ENCODE results near the gene CRLF1.
"Not testable (repeated sequence)": the region's sequence is repeated elsewhere in the genome, so short reads cannot be mapped to it uniquely, and the experiment has no call there.

The CRLF1 gene

DNA sequence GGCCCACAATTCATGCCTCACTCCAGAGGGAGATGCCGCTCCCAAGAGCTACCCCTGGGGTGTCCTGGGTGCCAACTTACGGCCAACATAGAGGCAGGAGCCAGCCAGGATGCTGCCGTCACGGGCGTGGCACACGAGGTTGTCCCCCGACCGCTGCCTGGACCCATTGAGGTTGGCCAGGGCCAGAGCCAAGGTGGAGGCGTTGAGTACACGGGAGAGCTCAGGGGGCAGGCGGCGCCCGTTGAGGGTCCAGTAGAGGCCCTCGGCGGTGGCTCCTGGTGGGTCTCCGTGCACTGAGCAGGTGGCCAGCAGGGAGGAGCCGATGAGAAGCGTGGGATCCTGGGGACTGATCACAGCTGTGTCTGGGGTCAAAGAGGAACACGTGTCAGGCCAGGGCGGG lies 7.1 kb downstream of the CRLF1 start:
- no peak overlapping the region for H3K9ac ChIP-seq (ENCODE audit: insufficient read length)
- H3K4me3 ChIP-seq, result no peak overlapping the region
- TF ChIP-seq EZH2 (IDR thresholded peaks at IDR 0.05) (no peak), FOXP2 (optimal IDR thresholded peaks at IDR 0.05; ENCODE audit: control extremely low read depth, extremely low read length, insufficient read depth) (no peak), POLR2AphosphoS5 (IDR thresholded peaks at IDR 0.05; ENCODE audit: borderline replicate concordance, low read depth, low read length) (no peak)
- no peaks in the 10 kb centered on the region for H3K9me3 ChIP-seq (ENCODE audit: low read depth, low read length)
- H3K36me3 ChIP-seq (ENCODE audit: insufficient read depth, low read length), result no peaks in the 10 kb centered on the region; the same call in 1 of the 2 replicates
- DNase-seq (ENCODE audit: low read depth, low spot score), result no peak
- no peak overlapping the region for H3K27ac ChIP-seq

DNA sequence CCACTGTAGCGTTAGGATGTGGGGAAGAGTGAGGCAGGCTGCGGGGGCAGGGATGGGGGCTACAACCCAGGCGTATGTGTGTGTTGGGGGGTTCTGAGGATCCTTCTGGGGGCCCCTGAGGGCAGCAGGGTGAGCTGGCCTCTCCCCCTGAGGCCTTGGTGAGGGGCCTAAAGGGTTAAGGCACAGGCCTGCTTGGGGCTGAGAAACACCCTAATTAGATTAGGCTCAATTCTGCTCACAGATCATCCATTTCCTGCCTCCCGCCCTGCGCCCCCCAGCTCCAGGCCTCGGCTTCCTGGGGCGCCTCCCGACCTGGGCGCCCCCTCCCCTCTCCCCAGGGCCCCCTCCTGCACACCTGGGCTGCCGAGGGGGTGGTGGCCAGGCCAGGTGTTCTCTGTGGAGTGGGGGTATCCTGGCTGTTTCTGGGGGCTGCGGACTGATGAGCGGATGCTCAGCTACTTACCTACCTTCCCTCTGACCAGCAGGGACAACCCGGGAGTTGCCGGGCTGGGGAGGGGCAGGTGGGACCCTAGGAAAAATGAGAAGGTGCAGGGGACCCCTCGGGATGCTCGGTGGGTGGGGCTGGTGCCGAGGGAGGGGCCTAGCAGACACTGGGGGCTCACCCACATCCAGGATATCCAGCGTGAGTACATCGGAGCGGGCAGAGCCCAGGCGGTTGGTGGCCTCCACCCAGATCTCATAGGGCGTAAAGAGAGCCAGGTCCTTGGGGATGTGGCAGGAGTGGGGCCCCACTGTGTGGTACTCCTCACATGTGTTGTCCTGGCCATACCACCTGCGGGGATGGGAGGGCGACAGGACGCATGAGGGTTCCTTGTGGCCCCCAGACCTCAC lies 8.6 kb downstream of the CRLF1 start:
- H3K9ac ChIP-seq (ENCODE audit: insufficient read length), result no peak overlapping the region
- H3K27ac ChIP-seq, result 0 out of 2 replicates have a peak overlapping the region, but pooled peaks have one; percentile 19
- no peak overlapping the region for H3K4me3 ChIP-seq
- no peaks in the 10 kb centered on the region; the same call in 1 of the 2 replicates for H3K36me3 ChIP-seq (ENCODE audit: insufficient read depth, low read length)
- DNase-seq (ENCODE audit: low read depth, low spot score), result no peak
- H3K9me3 ChIP-seq (ENCODE audit: low read depth, low read length), result no peaks in the 10 kb centered on the region
- TF ChIP-seq EZH2 (IDR thresholded peaks at IDR 0.05), result no peak
- no peak for TF ChIP-seq POLR2AphosphoS5 (IDR thresholded peaks at IDR 0.05; ENCODE audit: borderline replicate concordance, low read depth, low read length)

DNA sequence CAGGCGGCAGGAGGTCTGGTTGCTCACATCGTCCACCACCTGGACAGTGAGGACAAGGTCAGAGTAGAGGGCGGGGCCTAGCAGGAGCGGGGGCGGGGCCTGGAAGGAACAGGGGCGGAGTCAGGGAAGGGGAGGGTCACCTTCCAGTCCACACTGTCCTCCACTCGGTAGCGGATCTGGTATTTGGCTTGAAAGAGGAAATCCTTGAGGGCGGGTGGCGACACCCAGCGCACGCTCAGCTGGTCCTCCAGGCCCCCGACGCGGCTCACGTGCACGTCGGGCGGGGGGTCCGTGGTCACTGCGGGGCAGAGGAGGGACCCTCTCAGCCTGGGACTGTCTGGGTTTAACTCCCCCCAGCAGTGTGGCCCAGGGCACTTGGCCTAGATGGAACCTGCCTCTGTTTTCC lies 9.8 kb downstream of the CRLF1 start:
- TF ChIP-seq FOXP2 (optimal IDR thresholded peaks at IDR 0.05; ENCODE audit: control extremely low read depth, extremely low read length, insufficient read depth) (no peak), EZH2 (IDR thresholded peaks at IDR 0.05) (no peak), POLR2AphosphoS5 (IDR thresholded peaks at IDR 0.05; ENCODE audit: borderline replicate concordance, low read depth, low read length) (no peak)
- Histone ChIP-seq H3K36me3 (ENCODE audit: insufficient read depth, low read length) (no peaks in the 10 kb centered on the region; the same call in 1 of the 2 replicates), H3K9me3 (ENCODE audit: low read depth, low read length) (no peaks in the 10 kb centered on the region), H3K4me3 (no peak overlapping the region), H3K9ac (ENCODE audit: insufficient read length) (no peak overlapping the region), H3K27ac (no peak overlapping the region)
- no peak for DNase-seq (ENCODE audit: low read depth, low spot score)

DNA sequence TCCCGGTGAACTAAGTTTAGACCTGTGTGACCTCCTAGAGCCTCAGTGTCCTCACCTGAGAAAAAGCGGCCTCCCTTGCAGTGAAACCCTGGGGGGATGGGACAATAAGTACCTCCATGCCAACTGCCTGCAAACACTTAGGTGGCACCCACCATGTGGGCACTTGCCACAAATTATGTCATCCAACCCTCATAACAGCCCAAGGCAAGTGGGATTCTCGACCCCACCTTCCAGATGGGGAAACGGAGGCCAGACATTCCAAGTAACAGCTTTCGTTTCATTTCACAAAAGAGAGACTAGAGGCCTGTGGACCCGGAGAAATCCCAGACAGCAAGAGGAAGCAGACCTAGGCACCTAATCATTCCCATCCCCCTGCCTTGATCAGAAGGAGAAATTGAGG lies 11.1 kb downstream of the CRLF1 start:
- Histone ChIP-seq H3K36me3 (ENCODE audit: insufficient read depth, low read length) (peaks cover 5% of the 10 kb centered on the region; the same call in 1 of the 2 replicates), H3K9me3 (ENCODE audit: low read depth, low read length) (no peaks in the 10 kb centered on the region), H3K4me3 (no peak overlapping the region), H3K27ac (0 out of 2 replicates have a peak overlapping the region, but pooled peaks have one; percentile 31), H3K9ac (ENCODE audit: insufficient read length) (no peak overlapping the region)
- no peak for TF ChIP-seq EZH2 (IDR thresholded peaks at IDR 0.05)
- no peak for TF ChIP-seq FOXP2 (optimal IDR thresholded peaks at IDR 0.05; ENCODE audit: control extremely low read depth, extremely low read length, insufficient read depth)
- no peak for TF ChIP-seq POLR2AphosphoS5 (IDR thresholded peaks at IDR 0.05; ENCODE audit: borderline replicate concordance, low read depth, low read length)
- DNase-seq (ENCODE audit: low read depth, low spot score), result no peak

DNA sequence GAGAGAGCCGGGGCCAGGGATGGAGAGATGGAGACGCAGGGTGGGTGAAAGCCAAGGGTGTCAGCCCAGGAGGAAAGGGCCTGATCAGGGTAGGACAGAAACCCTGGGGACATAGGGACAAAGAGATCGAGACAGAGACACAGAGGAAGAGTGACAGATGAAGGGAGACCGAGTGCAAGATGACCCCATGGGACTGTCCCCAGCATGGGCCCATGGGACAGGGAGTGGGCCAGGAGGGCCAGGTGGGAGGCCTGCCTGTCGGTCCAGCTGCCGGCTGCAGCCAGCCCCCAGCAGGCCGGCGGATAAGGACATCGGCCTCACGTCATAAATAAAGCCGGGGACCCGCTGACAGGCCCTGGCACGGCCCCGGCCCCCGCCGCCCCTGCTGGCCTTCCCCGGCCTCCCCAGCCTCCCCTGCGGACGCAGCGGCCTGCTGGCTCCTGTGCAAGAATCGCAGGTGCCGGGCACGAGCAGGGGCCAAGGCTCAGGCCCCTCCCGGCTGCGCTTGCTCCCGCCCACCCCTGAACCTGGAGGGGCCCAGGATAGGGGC lies 11.7 kb downstream of the CRLF1 start:
- H3K36me3 ChIP-seq (ENCODE audit: insufficient read depth, low read length), result peaks cover 5% of the 10 kb centered on the region; the same call in 1 of the 2 replicates
- DNase-seq (ENCODE audit: low read depth, low spot score), result no peak
- H3K4me3 ChIP-seq, result peak overlapping the region; percentile 70
- no peak overlapping the region for H3K27ac ChIP-seq
- H3K9me3 ChIP-seq (ENCODE audit: low read depth, low read length), result no peaks in the 10 kb centered on the region
- no peak overlapping the region for H3K9ac ChIP-seq (ENCODE audit: insufficient read length)
- TF ChIP-seq POLR2AphosphoS5 (IDR thresholded peaks at IDR 0.05; ENCODE audit: borderline replicate concordance, low read depth, low read length) (no peak), FOXP2 (optimal IDR thresholded peaks at IDR 0.05; ENCODE audit: control extremely low read depth, extremely low read length, insufficient read depth) (no peak), EZH2 (IDR thresholded peaks at IDR 0.05) (no peak)

DNA sequence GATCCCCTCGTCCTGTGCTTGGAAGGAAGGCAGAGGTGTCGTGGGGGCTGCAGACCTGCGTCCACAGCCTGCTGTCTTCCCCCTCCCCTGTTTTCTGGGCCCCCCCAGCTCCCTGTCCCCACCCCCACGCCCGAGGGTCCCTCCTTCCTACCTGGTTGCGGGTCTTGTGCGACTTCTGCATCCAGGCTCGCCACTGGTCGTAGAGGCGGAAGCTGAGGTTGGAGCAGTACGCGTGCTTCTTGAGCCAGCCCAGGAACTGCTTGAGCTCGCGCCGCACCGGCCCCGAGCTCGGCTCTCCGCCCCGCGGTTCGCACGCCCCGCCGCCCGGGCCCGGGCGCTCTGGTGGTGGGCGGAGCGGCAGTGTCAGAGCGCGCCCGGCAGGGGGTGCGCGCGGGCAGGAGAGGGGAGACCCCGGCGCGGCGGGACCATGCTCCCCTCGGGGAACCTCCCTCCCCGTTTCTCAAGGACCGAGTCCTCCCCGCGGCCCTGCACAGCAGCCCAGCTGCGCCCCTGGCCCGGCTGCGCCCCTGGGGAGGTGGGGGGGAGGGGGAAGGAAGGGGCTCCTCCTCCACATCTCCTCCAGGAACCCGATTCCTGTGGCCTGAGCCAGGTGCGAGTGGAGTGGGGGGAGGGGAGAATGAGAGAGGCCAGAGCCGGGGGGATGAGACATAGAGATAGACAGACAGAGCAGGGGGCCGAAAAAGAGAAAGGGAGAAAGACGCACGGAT lies 12.3 kb downstream of the CRLF1 start:
- peaks cover 5% of the 10 kb centered on the region; the same call in 1 of the 2 replicates for H3K36me3 ChIP-seq (ENCODE audit: insufficient read depth, low read length)

DNA sequence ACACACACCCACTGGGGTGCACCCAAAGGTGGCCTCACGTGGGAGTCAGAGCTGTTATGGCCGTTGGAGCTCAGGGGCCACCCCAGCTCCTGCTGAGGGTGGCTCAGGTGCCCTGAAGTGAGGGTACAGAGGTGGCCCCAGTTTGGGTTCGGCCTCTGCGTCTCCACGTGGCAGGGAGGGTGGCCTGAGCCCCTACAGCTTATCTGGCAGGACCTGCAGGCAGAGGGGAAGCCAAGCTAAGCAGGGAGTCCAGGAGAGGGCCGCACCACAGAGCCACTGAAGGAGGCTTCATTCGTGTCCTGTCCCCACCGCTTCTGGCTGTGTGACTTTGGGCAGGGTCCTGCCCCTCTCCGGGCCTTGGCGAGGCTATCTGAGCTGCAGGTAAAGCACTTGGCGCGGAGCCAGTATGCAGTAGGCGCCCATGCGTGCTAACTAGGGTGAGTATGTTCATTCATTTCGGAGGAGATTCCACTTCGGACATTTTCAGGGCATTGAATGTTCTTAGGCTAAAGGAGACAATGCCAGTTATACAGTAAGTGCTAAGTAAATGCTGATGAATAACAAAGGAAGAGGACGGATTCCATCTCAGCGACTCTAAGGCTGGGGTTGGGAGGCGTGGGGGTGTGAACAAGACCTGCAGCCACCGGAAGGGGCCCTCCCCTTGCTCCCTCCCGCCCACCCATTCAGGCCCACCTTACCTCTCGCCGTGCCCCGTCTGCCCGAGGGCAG lies 13.1 kb downstream of the CRLF1 start:
- TF ChIP-seq FOXP2 (optimal IDR thresholded peaks at IDR 0.05; ENCODE audit: control extremely low read depth, extremely low read length, insufficient read depth) (no peak), EZH2 (IDR thresholded peaks at IDR 0.05) (no peak), POLR2AphosphoS5 (IDR thresholded peaks at IDR 0.05; ENCODE audit: borderline replicate concordance, low read depth, low read length) (no peak; the same call in 1 of the 2 replicates)
- no peak overlapping the region for H3K9ac ChIP-seq (ENCODE audit: insufficient read length)
- DNase-seq (ENCODE audit: low read depth, low spot score), result no peak
- H3K27ac ChIP-seq, result no peak overlapping the region
- H3K4me3 ChIP-seq, result no peak overlapping the region
- peaks cover 5% of the 10 kb centered on the region; the same call in 1 of the 2 replicates for H3K36me3 ChIP-seq (ENCODE audit: insufficient read depth, low read length)
- H3K9me3 ChIP-seq (ENCODE audit: low read depth, low read length), result no peaks in the 10 kb centered on the region

More for the DNA sequence above, 12.3 kb downstream of the CRLF1 start:
- Histone ChIP-seq H3K4me3 (peak overlapping the region; percentile 70), H3K9ac (ENCODE audit: insufficient read length) (no peak overlapping the region), H3K27ac (no peak overlapping the region), H3K9me3 (ENCODE audit: low read depth, low read length) (no peaks in the 10 kb centered on the region)
- TF ChIP-seq FOXP2 (optimal IDR thresholded peaks at IDR 0.05; ENCODE audit: control extremely low read depth, extremely low read length, insufficient read depth) (no peak), POLR2AphosphoS5 (IDR thresholded peaks at IDR 0.05; ENCODE audit: borderline replicate concordance, low read depth, low read length) (no peak), EZH2 (IDR thresholded peaks at IDR 0.05) (no peak)
- DNase-seq (ENCODE audit: low read depth, low spot score), result no peak

DNA sequence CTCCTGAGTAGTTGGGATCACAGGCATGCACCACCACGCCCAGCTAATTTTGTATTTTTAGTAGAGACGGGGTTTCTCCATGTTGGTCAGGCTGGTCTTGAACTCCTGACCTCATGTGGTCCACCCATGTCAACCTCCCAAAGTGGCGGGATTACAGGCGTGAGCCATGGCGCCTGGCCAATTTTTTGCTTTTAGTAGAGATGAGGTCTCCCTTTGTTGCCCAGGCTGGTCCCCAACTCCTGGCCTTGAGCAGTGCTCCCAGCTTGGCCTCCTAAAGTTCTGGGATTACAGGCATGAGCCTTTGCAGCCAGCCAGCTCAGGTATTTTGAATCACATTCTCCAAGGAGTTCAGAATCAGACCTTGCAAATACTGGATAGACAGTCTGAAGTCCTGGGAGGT lies 13.9 kb downstream of the CRLF1 start:
- H3K9ac ChIP-seq (ENCODE audit: insufficient read length); DNase-seq (ENCODE audit: low read depth, low spot score); H3K36me3 ChIP-seq (ENCODE audit: insufficient read depth, low read length); H3K27ac ChIP-seq; H3K4me3 ChIP-seq; H3K9me3 ChIP-seq (ENCODE audit: low read depth, low read length): not testable (repeated sequence)
